Measurements from ENCODE around the gene STX18. TPM values are rescaled to one million over a fixed set of nuclear protein-coding genes. Genes with fewer than 3 reads are reported as not detected.

Gene STX18
- 10 to 100 TPM; 11.7 to 18.4 (median 15.8) TPM for total RNA-seq
- long read RNA-seq, partial matches to known transcripts, result 0 of 8 reads
- long read RNA-seq, other reads (novel, unspliced or antisense), result 4 of 8 reads

DNA sequence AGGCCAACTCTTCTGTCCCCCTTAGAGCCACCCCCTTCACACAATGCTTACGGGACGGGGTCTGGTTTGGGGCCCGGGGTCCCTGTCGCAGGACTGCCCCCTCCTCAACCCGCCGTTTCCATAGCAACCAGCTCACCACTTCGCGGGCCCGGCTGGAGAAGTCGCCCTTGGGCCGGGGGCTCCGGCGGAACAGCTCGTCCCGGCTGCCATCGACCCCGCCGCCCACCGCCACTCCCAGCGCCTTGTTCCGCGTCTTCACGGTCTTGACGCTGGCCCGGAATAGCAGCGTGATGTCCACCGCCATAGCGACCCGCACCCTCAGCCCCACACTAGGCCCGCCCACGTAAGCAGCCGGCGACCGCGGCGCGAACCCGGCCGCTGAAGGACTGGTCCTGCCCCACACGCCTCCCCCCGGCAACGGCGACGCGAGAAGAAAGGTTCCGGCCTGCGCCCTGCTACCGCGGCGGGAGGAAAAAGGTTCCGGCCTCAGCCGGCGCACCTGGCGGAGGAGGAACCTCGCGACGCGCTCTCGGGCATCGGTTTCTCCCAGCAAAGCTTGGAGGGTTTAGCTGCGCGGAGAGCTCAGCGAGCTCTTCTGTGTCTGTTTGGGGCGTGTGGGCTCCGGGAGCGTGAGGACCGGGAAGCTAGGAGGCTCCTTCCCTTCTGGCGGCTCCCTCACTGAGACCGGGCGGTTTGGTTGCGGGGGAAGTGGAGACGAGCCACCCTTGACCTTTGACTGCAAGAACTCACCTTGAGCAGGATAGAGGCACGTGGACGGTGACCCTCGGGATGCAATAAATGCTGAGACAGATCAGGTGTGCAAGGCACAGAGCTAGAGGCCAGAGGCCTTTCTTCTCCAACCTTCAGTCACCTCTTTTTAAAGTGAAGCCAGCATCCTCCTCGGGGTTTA is at the start of gene STX18:
TSS of gene STX18 (minus strand) at position 388 of the 910 bp plus-strand sequence. CDS start at position 304, 84 bp downstream.
- peak; percentile 96 to 98 (median 98) for ATAC-seq
- intact Hi-C loops (cut with DNase I), result no loop called here
- WGBS (ENCODE audit: insufficient coverage, low coverage, low lambda C conversion rate, missing lambda C conversion rate), result 1% methylated on average over 20 of the region's 76 CpGs

DNA sequence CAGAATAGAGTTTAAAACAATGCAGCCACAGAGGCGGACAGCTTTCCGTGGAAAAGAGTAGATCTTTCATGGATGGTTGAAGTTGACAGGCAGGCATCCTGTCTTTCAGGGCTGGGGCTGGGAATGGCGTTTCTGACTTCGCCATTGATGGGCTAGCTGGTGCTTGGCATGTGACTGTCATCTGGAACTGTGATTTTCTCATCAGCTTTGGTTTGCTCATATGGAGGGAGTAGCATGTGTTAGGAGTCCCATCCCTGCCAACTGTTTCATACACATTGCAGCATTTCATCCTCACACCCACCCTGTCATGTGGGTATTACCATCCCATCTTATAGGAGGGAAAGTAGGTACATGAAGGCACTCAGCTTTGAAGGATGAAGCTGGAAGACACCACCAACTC is 49.2 kb upstream of the STX18 start:
- no peaks in the 10 kb centered on the region for H3K9me3 ChIP-seq
- TF ChIP-seq, protein P1, sequence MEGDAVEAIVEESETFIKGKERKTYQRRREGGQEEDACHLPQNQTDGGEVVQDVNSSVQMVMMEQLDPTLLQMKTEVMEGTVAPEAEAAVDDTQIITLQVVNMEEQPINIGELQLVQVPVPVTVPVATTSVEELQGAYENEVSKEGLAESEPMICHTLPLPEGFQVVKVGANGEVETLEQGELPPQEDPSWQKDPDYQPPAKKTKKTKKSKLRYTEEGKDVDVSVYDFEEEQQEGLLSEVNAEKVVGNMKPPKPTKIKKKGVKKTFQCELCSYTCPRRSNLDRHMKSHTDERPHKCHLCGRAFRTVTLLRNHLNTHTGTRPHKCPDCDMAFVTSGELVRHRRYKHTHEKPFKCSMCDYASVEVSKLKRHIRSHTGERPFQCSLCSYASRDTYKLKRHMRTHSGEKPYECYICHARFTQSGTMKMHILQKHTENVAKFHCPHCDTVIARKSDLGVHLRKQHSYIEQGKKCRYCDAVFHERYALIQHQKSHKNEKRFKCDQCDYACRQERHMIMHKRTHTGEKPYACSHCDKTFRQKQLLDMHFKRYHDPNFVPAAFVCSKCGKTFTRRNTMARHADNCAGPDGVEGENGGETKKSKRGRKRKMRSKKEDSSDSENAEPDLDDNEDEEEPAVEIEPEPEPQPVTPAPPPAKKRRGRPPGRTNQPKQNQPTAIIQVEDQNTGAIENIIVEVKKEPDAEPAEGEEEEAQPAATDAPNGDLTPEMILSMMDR (IDR thresholded peaks at IDR 0.05), result no peak
- TF ChIP-seq POLR2A (IDR thresholded peaks at IDR 0.05), result no peak
- DNase-seq, result no peak
- no peaks in the 10 kb centered on the region for H3K4me1 ChIP-seq
- no peaks in the 10 kb centered on the region for H3K27me3 ChIP-seq
- H3K36me3 ChIP-seq, result no peaks in the 10 kb centered on the region
- ATAC-seq, result no peak
- H3K27ac ChIP-seq, result no peak overlapping the region
- no peak overlapping the region for H3K4me3 ChIP-seq
- intact Hi-C loops (cut with DNase I), result no loop called here
- 90% methylated on average over 3 of the region's 4 CpGs for WGBS (ENCODE audit: insufficient coverage, low coverage, low lambda C conversion rate, missing lambda C conversion rate)

More for the DNA sequence above, at the start of gene STX18:
- Histone ChIP-seq H3K36me3 (no peaks in the 10 kb centered on the region), H3K4me1 (peaks cover 0 to 19% (median 5%) of the 10 kb centered on the region in 4 donors), H3K27ac (peak within 1 kb of the TSS; percentile 64 to 85 (median 75)), H3K27me3 (no peaks in the 10 kb centered on the region), H3K4me3 (peak within 1 kb of the TSS; percentile 88 to 98 (median 96)), H3K9me3 (no peaks in the 10 kb centered on the region)
- TF ChIP-seq, protein P1 (IDR thresholded peaks at IDR 0.05), result no peak
- peak; percentile 72 for TF ChIP-seq POLR2A (IDR thresholded peaks at IDR 0.05)
- peak; percentile 87 to 89 (median 88) for DNase-seq

DNA sequence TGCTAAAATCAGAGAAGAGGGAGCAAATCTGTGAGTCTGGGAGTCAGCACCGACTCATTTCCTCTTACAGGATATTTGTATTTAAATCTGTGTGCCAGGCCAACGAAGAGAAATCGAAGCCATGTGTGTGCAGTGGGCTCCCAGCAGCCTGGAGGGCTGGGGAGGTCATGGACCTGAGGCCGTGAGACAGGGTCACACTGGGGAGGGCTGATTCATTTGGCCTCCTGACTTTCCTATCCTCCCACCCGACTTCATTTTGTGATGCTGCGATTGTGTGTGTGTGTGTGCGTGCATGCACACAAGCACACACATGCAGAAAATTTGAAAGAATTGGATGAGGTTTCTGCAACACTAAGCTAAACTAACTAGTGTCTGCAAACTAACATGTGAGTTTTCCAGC is 48.7 kb upstream of the STX18 start:
- Histone ChIP-seq H3K4me1 (no peaks in the 10 kb centered on the region), H3K9me3 (no peaks in the 10 kb centered on the region), H3K27me3 (no peaks in the 10 kb centered on the region), H3K36me3 (no peaks in the 10 kb centered on the region), H3K27ac (no peak overlapping the region), H3K4me3 (no peak overlapping the region)
- ATAC-seq, result no peak
- intact Hi-C loops (cut with DNase I), result no loop called here
- no peak for TF ChIP-seq POLR2A (IDR thresholded peaks at IDR 0.05)
- TF ChIP-seq, protein P1 (IDR thresholded peaks at IDR 0.05), result no peak
- DNase-seq, result no peak
- WGBS (ENCODE audit: insufficient coverage, low coverage, low lambda C conversion rate, missing lambda C conversion rate), result 71% methylated on average over 7 of the region's 7 CpGs

DNA sequence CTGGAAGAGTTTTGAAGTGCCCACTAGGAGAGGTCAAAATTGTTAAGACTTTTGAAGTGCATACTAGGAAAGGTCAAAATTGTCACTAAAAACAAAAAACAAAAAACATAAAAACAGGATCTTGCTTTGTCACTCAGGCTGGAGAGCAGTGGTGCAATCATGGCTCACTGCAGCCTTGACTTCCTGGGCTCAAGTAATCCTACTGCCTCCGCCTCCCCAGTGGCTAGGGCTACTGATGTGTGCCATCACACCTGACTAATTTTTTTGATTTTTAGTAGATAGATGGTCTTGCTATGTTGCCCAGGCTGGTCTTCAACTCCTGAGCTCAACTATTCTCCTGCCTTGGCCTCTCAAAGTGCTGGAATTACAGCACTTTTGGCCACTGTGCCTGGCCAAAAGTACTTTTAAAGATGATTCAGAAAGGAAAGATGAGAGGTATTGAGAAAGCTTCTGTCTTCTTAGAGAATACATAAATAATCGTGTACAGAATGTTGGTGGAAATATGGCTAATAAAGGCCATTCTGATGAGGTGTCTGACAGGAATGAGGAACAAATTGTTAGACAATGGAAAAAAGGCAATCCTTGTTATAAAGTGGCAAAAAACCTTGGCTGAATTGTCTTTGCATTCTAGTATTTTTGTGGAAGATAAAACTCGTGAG is 43.3 kb upstream of the STX18 start:
- H3K27ac ChIP-seq, result no peak overlapping the region
- intact Hi-C loops (cut with DNase I), result no loop called here
- no peaks in the 10 kb centered on the region for H3K4me1 ChIP-seq
- DNase-seq (no peak), ATAC-seq (no peak)
- WGBS (ENCODE audit: insufficient coverage, low coverage, low lambda C conversion rate, missing lambda C conversion rate), result 74% methylated on average over 3 of the region's 3 CpGs
- no peak for TF ChIP-seq POLR2A (IDR thresholded peaks at IDR 0.05)
- TF ChIP-seq, protein P1 (IDR thresholded peaks at IDR 0.05), result no peak
- H3K9me3 ChIP-seq, result no peaks in the 10 kb centered on the region
- no peaks in the 10 kb centered on the region for H3K27me3 ChIP-seq
- H3K4me3 ChIP-seq, result no peak overlapping the region
- H3K36me3 ChIP-seq, result no peaks in the 10 kb centered on the region

Data from right lobe of liver (tissue), 6 donors.